SK-N-SH (cell line): ENCODE data around the gene CGB2. TPM values are rescaled to one million over a fixed set of nuclear protein-coding genes. Genes with fewer than 3 reads are reported as not detected.
A peak's percentile ranks its signal among the peaks of the same experiment; 100 is the strongest.

ENCODE experiments used
- CTCF ChIA-PET: fragments of 300-600, 350-600 bp; formaldehyde crosslinking; extraction: SDS; loops from one replicate; lab custom pipeline; 2021; lab: Yijun Ruan, JAX
- POLR2A ChIA-PET: fragments of 350-600 bp; sonication (Branson Sonifier 250); formaldehyde crosslinking; extraction: SDS; loops from one replicate; lab custom pipeline; 2020; ENCODE audit warnings: antibody characterized with exemption, inconsistent platforms; lab: Yijun Ruan, JAX
- DNase-seq: peaks from one replicate; pipeline ENCODE4 v3.0.0; 2012
- H2AFZ ChIP-seq: fragments of 200-600 bp; sonication (generic); 2 replicates; pipeline ENCODE4 v1.8.1; 2016; ENCODE audit warnings: antibody characterized with exemption, mild to moderate bottlenecking, low read depth
- H3F3A ChIP-seq: fragments of 200-600 bp; sonication (generic); replicated peaks from 2 replicates; pipeline ENCODE3; 2016; ENCODE audit warnings: antibody characterized with exemption, mild to moderate bottlenecking; ENCODE audit not compliant: insufficient read depth
- H3K27ac ChIP-seq, 2 experiments: fragments of 200-500 bp in 1 of 2; fragments of 200-600 bp in 1 of 2; sonication (Bioruptor generic) in 1 of 2; sonication (generic), shearing (Covaris generic) in 1 of 2; 2 replicates each; pipeline versions ENCODE4 v1.5.1 to v1.6.1; 2014 to 2016; ENCODE audit warnings: low read depth in 2 of 2, inconsistent platforms in 1 of 2, low read length in 1 of 2, mild to moderate bottlenecking in 1 of 2, mixed read lengths in 1 of 2
- H3K27me3 ChIP-seq: fragments of 200-600 bp; sonication (generic), shearing (Covaris generic); 2 replicates; pipeline ENCODE4 v1.6.1; 2016; ENCODE audit warnings: mixed run types; ENCODE audit not compliant: insufficient read depth
- H3K36me3 ChIP-seq, 2 experiments: fragments of 200-500 bp in 1 of 2; fragments of 200-600 bp in 1 of 2; sonication (Bioruptor generic) in 1 of 2; sonication (generic) in 1 of 2; replicated peaks in 1 of 2; 2 replicates each; pipeline versions ENCODE3 to v1.5.1; 2014 to 2016; ENCODE audit warnings: low read length in 1 of 2, mild to moderate bottlenecking in 1 of 2; ENCODE audit not compliant: insufficient read depth in 2 of 2, control insufficient read depth in 1 of 2
- H3K4me1 ChIP-seq, 2 experiments: fragments of 200-500 bp in 1 of 2; fragments of 200-600 bp in 1 of 2; sonication (Bioruptor generic) in 1 of 2; sonication (generic), shearing (Covaris generic) in 1 of 2; 2 replicates each; pipeline versions ENCODE4 v1.5.1 to v1.6.1; 2014 to 2016; ENCODE audit warnings: low read depth in 1 of 2, low read length in 1 of 2, mixed run types in 1 of 2; ENCODE audit not compliant: insufficient read depth in 2 of 2, control insufficient read depth in 1 of 2
- H3K4me2 ChIP-seq: fragments of 200-600 bp; sonication (generic), shearing (Covaris generic); 2 replicates; pipeline ENCODE4 v1.6.1; 2017; ENCODE audit warnings: mixed run types
- H3K4me3 ChIP-seq, 2 experiments: fragments of 200-500 bp in 1 of 2; fragments of 200-600 bp in 1 of 2; sonication (Bioruptor generic) in 1 of 2; sonication (generic), shearing (Covaris generic) in 1 of 2; 2 replicates each; pipeline versions ENCODE4 v1.5.1 to v1.8.1; 2014 to 2016; ENCODE audit warnings: low read depth in 2 of 2, inconsistent platforms in 1 of 2, low read length in 1 of 2, mild to moderate bottlenecking in 1 of 2, mixed read lengths in 1 of 2, moderate library complexity in 1 of 2
- H3K79me2 ChIP-seq: fragments of 200-600 bp; sonication (generic); 2 replicates; pipeline ENCODE4 v1.8.1; 2017; ENCODE audit warnings: mild to moderate bottlenecking; ENCODE audit not compliant: insufficient read depth
- H3K9ac ChIP-seq: fragments of 200-600 bp; sonication (generic); 2 replicates; pipeline ENCODE4 v1.6.1; 2017; ENCODE audit warnings: mixed run types
- H3K9me2 ChIP-seq: fragments of 200-600 bp; sonication (generic); 2 replicates; pipeline ENCODE4 v1.6.1; 2017; ENCODE audit warnings: mixed run types
- H3K9me3 ChIP-seq: fragments of 200-600 bp; sonication (generic); 2 replicates; pipeline ENCODE4 v1.6.1; 2017; ENCODE audit warnings: mixed run types, mild to moderate bottlenecking, moderate library complexity
- H4K20me1 ChIP-seq: fragments of 200-600 bp; sonication (generic); 2 replicates; pipeline ENCODE4 v1.6.1; 2017; ENCODE audit warnings: mild to moderate bottlenecking, mixed run types; ENCODE audit not compliant: insufficient read depth
- CHD2 ChIP-seq: fragments of 150-350 bp; IDR thresholded peaks from 2 replicates; pipeline ENCODE4 v1.6.1; 2018; ENCODE audit warnings: low read length; ENCODE audit not compliant: partially characterized antibody
- ELF1 ChIP-seq: IDR thresholded peaks from 2 replicates; pipeline ENCODE4 v1.4.0; 2012
- EZH2phosphoT487 ChIP-seq: fragments of 200-600 bp; sonication (generic); IDR thresholded peaks from 2 replicates; pipeline ENCODE4 v1.6.1; 2017; ENCODE audit warnings: low read depth, mixed run types, mild to moderate bottlenecking, antibody characterized with exemption, moderate library complexity, borderline replicate concordance
- FOXJ3 ChIP-seq: sonication (generic); formaldehyde crosslinking; IDR thresholded peaks from 2 replicates; pipeline ENCODE4 v1.5.1; 2020; ENCODE audit warnings: mild to moderate bottlenecking, missing genetic modification reagents
- FOXM1 ChIP-seq: IDR thresholded peaks from 2 replicates; pipeline ENCODE4 v1.4.0; 2012; ENCODE audit warnings: low read depth, mild to moderate bottlenecking
- GABPA ChIP-seq: IDR thresholded peaks from 2 replicates; pipeline ENCODE4 v1.4.0; 2012; ENCODE audit warnings: low read depth, mild to moderate bottlenecking
- GATA2 ChIP-seq: sonication (generic); formaldehyde crosslinking; IDR thresholded peaks from 2 replicates; pipeline ENCODE4 v1.5.0; 2020; ENCODE audit warnings: mild to moderate bottlenecking, missing genetic modification reagents
- IRF3 ChIP-seq: fragments of 150-350 bp; IDR thresholded peaks from 2 replicates; pipeline ENCODE4 v1.6.1; 2016; ENCODE audit warnings: mild to moderate bottlenecking, low read depth, low read length
- MEF2A ChIP-seq: IDR thresholded peaks from 2 replicates; pipeline ENCODE4 v1.4.0; 2012; ENCODE audit warnings: low read depth, borderline replicate concordance
- NFIC ChIP-seq: IDR thresholded peaks from 2 replicates; pipeline ENCODE4 v1.4.0; 2012; ENCODE audit warnings: borderline replicate concordance
- PBX3 ChIP-seq: IDR thresholded peaks from 2 replicates; pipeline ENCODE4; 2012
- POLR2AphosphoS5 ChIP-seq: IDR thresholded peaks from 2 replicates; pipeline ENCODE4 v1.6.1; 2012; ENCODE audit warnings: low read depth, low read length
- RAD21 ChIP-seq: IDR thresholded peaks from 2 replicates; pipeline ENCODE4 v1.6.1; 2012; ENCODE audit warnings: mild to moderate bottlenecking, low read length
- TCF12 ChIP-seq: IDR thresholded peaks from 2 replicates; pipeline ENCODE4 v1.4.0; 2012
- YY1 ChIP-seq: IDR thresholded peaks from 2 replicates; pipeline ENCODE4 v1.4.0; 2012; ENCODE audit warnings: low read depth, mild to moderate bottlenecking
- WGBS: methylation state at CpG from one replicate; pipeline ENCODE4 v1.1.6; 2017; ENCODE audit warnings: low lambda C conversion rate; 5-methylcytosine and 5-hydroxymethylcytosine counted together
- polyA plus RNA-seq, 3 experiments: library from polyadenylated mRNA; depleted of rRNA; stranded (reverse); fragments of >200 nt; gene quantifications; 2 replicates each; pipeline ENCODE4 v1.2.3, GENCODE V29; 2012
- TF ChIP-seq, protein P1 (sequence below): fragments of 200-600 bp; sonication (generic); IDR thresholded peaks from 2 replicates; pipeline ENCODE4 v1.6.1; 2017; ENCODE audit warnings: antibody characterized with exemption, mild to moderate bottlenecking, moderate library complexity
- TF ChIP-seq, protein P2 (sequence below): IDR thresholded peaks from 2 replicates; pipeline ENCODE4 v1.4.0; 2012; ENCODE audit warnings: low read depth, borderline replicate concordance
- TF ChIP-seq, protein P3 (sequence below): IDR thresholded peaks from 2 replicates; pipeline ENCODE4 v1.4.0; 2012; ENCODE audit warnings: low read depth

CGB2 gene
- polyA plus RNA-seq, 1 of the 3 experiments (the other 2 are of a cell fraction), result 0.64 TPM

DNA sequence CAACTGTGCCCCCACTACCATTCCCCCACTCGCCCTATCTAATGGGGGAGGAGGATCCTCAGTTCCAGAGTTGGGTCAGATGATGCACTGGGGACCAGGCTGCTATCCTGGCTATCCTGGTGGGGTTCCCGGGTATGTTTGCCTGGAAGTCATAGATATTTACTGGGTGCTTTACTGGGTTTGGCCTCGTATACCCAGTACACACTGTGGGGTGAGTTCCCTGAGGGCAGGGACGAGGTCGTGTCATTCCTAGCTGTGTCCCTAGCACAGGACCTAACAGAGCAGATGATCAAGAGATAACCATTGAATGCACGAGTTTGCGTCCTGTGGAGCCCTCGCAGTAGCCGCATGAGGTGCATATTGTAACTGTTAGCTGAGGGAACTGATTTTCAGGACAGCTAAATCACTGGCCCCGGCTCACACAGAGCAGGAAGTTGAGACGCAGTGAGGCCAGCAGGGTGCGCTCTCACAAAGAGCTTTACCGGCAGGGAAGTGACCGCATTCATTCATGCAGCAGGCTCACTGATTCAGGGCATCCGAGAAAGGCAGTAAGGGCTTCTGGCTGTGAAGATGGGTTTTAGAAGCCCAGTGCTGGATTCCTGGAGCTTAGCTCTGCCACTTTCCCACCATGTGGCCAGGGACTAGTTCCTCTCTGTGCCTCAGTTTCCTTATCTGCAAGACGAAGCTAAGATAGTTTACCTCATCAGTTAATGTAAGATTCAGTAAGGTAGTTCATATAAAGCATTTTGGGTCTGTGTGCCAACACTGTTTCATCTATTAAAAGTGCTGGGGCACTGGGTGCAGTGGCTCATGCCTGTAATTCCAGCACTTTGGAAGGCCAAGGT, 32.0 kb upstream of the CGB2 start:
- Histone ChIP-seq H3K4me1 (peaks cover 0 to 7% of the 10 kb centered on the region in 2 experiments; a peak in 1 of 4 replicates), H3K4me3 (no peak overlapping the region; a peak in 1 of 4 replicates), H3K9ac (no peak overlapping the region), H2AFZ (no peak overlapping the region), H3F3A (no peaks in the 10 kb centered on the region), H3K36me3 (peaks cover 10 to 14% of the 10 kb centered on the region in 2 experiments), H3K9me2 (no peaks in the 10 kb centered on the region), H3K4me2 (no peak overlapping the region), H3K9me3 (no peaks in the 10 kb centered on the region), H4K20me1 (no peaks in the 10 kb centered on the region), H3K27me3 (no peaks in the 10 kb centered on the region), H3K27ac (no peak overlapping the region), H3K79me2 (peaks cover 78% of the 10 kb centered on the region)
- DNase-seq, result peak; percentile 65
- ChIA-PET POLR2A (interaction anchor here (0.6 to 1.2 kb wide), 2 partner anchors 9 to 490 kb away, joined by 3 read pairs; no protein-coding TSS in a partner anchor), CTCF (interaction anchor here (0.5 to 5.4 kb wide), 21 partner anchors 9 to 198 kb away, joined by 3 to 68 read pairs (median 4); partner anchors contain the start of genes KCNA7 and LIN7B)
- TF ChIP-seq, protein P1, sequence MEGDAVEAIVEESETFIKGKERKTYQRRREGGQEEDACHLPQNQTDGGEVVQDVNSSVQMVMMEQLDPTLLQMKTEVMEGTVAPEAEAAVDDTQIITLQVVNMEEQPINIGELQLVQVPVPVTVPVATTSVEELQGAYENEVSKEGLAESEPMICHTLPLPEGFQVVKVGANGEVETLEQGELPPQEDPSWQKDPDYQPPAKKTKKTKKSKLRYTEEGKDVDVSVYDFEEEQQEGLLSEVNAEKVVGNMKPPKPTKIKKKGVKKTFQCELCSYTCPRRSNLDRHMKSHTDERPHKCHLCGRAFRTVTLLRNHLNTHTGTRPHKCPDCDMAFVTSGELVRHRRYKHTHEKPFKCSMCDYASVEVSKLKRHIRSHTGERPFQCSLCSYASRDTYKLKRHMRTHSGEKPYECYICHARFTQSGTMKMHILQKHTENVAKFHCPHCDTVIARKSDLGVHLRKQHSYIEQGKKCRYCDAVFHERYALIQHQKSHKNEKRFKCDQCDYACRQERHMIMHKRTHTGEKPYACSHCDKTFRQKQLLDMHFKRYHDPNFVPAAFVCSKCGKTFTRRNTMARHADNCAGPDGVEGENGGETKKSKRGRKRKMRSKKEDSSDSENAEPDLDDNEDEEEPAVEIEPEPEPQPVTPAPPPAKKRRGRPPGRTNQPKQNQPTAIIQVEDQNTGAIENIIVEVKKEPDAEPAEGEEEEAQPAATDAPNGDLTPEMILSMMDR, result peak; percentile 66
- TF ChIP-seq GABPA (no peak), ELF1 (no peak), NFIC (no peak), IRF3 (no peak), EZH2phosphoT487 (no peak), YY1 (no peak), TCF12 (no peak), POLR2AphosphoS5 (no peak), FOXM1 (no peak), MEF2A (no peak), FOXJ3 (CRISPR knock-in tag) (no peak), RAD21 (peak; percentile 39), PBX3 (no peak), CHD2 (no peak), GATA2 (CRISPR knock-in tag) (no peak)
- TF ChIP-seq, protein P2, sequence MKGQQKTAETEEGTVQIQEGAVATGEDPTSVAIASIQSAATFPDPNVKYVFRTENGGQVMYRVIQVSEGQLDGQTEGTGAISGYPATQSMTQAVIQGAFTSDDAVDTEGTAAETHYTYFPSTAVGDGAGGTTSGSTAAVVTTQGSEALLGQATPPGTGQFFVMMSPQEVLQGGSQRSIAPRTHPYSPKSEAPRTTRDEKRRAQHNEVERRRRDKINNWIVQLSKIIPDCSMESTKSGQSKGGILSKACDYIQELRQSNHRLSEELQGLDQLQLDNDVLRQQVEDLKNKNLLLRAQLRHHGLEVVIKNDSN, result no peak
- TF ChIP-seq, protein P3, sequence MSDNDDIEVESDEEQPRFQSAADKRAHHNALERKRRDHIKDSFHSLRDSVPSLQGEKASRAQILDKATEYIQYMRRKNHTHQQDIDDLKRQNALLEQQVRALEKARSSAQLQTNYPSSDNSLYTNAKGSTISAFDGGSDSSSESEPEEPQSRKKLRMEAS, result no peak
- WGBS, result 84% methylated on average over 13 of the region's 16 CpGs
